HG02973 (cell line): ENCODE measurements around the gene LRRC4.

Experiments used
- ATAC-seq: cut with Tn5 transposase; IDR thresholded peaks from one replicate; pipeline ENCODE4 v1.9.1; 2021; ENCODE audit warnings: moderate library complexity; ENCODE audit not compliant: unreplicated experiment

Gene LRRC4

GRCh38 chr7:127981965-127982364 is 49.3 kb downstream of the LRRC4 start:
- no peak for ATAC-seq

DNA sequence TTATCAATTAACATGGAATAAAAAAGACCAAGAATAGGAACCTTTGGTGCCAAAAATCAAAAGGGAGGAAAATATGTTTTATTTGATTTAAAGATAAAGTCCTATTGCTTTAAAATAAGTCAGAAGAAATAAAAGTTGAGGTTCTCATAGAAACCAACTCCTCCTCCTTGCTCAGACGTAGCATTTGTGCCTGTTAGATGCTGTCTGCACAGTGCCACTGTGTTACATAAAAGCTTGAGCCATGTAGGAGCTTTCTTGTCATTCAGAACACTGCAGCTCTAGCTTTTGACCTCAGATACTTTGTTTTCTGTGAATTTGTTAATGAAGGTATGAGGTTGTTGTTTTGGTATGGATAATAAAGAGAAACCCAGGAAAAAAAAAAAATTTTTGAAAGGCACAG is 50.3 kb downstream of the LRRC4 start:
- ATAC-seq, result no peak

DNA sequence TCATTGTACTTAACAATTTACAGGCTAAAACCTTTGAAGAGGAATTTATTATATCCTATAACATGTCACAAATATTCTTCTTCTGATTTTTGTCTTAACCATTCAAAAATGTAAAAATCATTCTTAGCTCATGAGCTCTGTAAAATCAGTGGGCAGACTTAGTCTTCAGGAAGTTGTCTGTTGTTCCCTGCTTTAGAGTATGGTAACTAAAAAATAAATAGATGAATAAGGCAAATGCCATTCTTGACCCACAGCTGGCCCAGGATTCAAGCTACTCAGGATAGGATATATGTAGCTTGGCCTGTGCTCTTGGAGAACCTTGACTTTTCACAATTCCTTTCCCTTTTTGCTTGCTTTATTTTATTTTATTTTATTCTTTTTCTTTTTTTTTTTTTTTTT is 51.5 kb downstream of the LRRC4 start:
- ATAC-seq, result no peak

DNA sequence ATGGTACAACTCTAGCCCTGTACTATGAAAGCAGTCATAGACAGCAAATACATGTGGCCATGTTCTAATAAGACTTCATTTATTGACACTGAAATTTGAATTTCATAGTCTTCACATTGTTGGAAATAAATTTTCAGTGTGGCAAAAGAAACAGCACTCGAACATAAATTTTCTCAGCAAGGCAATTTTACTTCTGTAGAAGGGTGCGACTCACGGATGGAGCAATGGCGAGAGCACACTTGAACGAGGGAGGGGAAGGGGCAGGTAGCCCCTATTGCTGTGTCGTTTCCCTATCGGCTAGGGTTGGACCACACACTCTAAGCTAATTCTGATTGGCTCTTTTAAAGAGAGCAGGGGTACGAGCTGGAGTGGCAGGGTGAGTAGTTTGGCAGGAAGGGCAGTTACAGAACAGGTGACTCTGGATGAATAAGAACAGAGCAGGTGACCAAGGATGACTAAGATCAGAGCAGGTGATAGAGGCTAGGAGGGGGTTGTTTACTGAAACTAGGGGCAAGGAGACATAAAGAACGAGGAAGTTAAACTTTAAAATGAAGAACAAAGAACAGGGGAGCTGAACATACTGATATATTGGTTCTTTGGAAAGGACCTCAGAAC is 52.0 kb downstream of the LRRC4 start:
- no peak for ATAC-seq

- ATAC-seq, result no peak
These were observed 52.8 kb downstream of the LRRC4 start for GRCh38 chr7:127978421-127978820.
